NCI-H1092 treated with DMSO at 0.1 percent for 48 hours (cell line): ENCODE data around the gene KRT86.
A peak's percentile ranks its signal among the peaks of the same experiment; 100 is the strongest.
"Not testable (repeated sequence)": the region's sequence is repeated elsewhere in the genome, so short reads cannot be mapped to it uniquely, and the experiment has no call there.

Experiments
- DNase-seq: peaks from one replicate; lab custom pipeline; 2025; lab: John Stamatoyannopoulos, UW

Gene KRT86

GRCh38 chr12:52291267-52291935, 17.0 kb downstream of the KRT86 start, which contains the start of gene KRT81:
Gene KRT81, minus strand, starts transcription at chr12:52291534. Its CDS starts 69 bp downstream, at chr12:52291465.
- no peak for DNase-seq

GRCh38 chr12:52293926-52294325, 19.5 kb downstream of the KRT86 start:
- no peak for DNase-seq

- no peak for DNase-seq
Observed at GRCh38 chr12:52294803-52295202, 20.4 kb downstream of the KRT86 start.

- DNase-seq = no peak
Observed at GRCh38 chr12:52295663-52296062, 21.2 kb downstream of the KRT86 start.

GRCh38 chr12:52296572-52297215, 22.2 kb downstream of the KRT86 start:
- no peak for DNase-seq

GRCh38 chr12:52298677-52299190, 24.3 kb downstream of the KRT86 start:
- no peak for DNase-seq

GRCh38 chr12:52300796-52301691, 26.6 kb downstream of the KRT86 start:
- DNase-seq = no peak

GRCh38 chr12:52301721-52302120, 27.3 kb downstream of the KRT86 start:
- DNase-seq = not testable (repeated sequence)

- DNase-seq = not testable (repeated sequence)
Observed at GRCh38 chr12:52302242-52302914, 27.9 kb downstream of the KRT86 start.

GRCh38 chr12:52304941-52305411, 30.5 kb downstream of the KRT86 start:
- DNase-seq = not testable (repeated sequence)

- no peak for DNase-seq
Observed at GRCh38 chr12:52305921-52306705, 31.7 kb downstream of the KRT86 start.

- no peak for DNase-seq
Observed at GRCh38 chr12:52306731-52307130, 32.3 kb downstream of the KRT86 start.

GRCh38 chr12:52307836-52308805, 33.7 kb downstream of the KRT86 start:
- DNase-seq = peak; percentile 70

- DNase-seq = no peak
Observed at GRCh38 chr12:52308806-52309425, 34.5 kb downstream of the KRT86 start.

- DNase-seq = no peak
Observed at GRCh38 chr12:52310622-52311284, 36.3 kb downstream of the KRT86 start.

GRCh38 chr12:52311285-52311648, 36.8 kb downstream of the KRT86 start:
- DNase-seq = no peak

GRCh38 chr12:52312086-52312485, 37.6 kb downstream of the KRT86 start:
- DNase-seq = no peak

- DNase-seq = no peak
Observed at GRCh38 chr12:52313461-52313860, 39.0 kb downstream of the KRT86 start.

GRCh38 chr12:52313926-52314325, 39.5 kb downstream of the KRT86 start:
- no peak for DNase-seq
